OCI-LY3 (cell line): ENCODE measurements around the gene PSPH.
A peak's percentile ranks its signal among the peaks of the same experiment; 100 is the strongest.
"Not testable (repeated sequence)": the region's sequence is repeated elsewhere in the genome, so short reads cannot be mapped to it uniquely, and the experiment has no call there.

Source experiments
- H2AFZ ChIP-seq: fragments of 200-600, 300-600 bp; shearing (Covaris generic); 2 replicates; pipeline ENCODE4 v1.6.0; 2014; ENCODE audit warnings: antibody characterized with exemption, low read depth, low read length
- H3K27ac ChIP-seq: fragments of 200-600, 300-600 bp; sonication (generic); 2 replicates; pipeline ENCODE4 v1.5.1; 2014; ENCODE audit warnings: mild to moderate bottlenecking, low read length, moderate library complexity, mixed read lengths
- H3K27me3 ChIP-seq: fragments of 200-600, 300-600 bp; sonication (generic); 2 replicates; pipeline ENCODE4 v1.6.1; 2014; ENCODE audit warnings: low read depth, low read length, mixed read lengths
- H3K36me3 ChIP-seq: fragments of 200-600, 300-600 bp; sonication (generic); replicated peaks from 2 replicates; pipeline ENCODE3; 2014; ENCODE audit warnings: low read depth, low read length, mixed read lengths
- H3K4me1 ChIP-seq: fragments of 300-600, 200-600 bp; sonication (generic); 2 replicates; pipeline ENCODE4 v1.6.1; 2014; ENCODE audit warnings: low read length, mixed read lengths
- H3K4me2 ChIP-seq: fragments of 200-600, 300-600 bp; sonication (generic); 2 replicates; pipeline ENCODE4 v1.6.1; 2014; ENCODE audit warnings: low read length, mixed read lengths
- H3K4me3 ChIP-seq: fragments of 300-600, 200-600 bp; sonication (generic); 2 replicates; pipeline ENCODE4 v1.5.1; 2014; ENCODE audit warnings: antibody characterized with exemption, mild to moderate bottlenecking, low read length, moderate library complexity
- H3K79me2 ChIP-seq: fragments of 300-600, 200-600 bp; shearing (Covaris generic); 2 replicates; pipeline ENCODE4 v1.6.1; 2014; ENCODE audit warnings: mild to moderate bottlenecking, low read length, mixed read lengths
- H3K9ac ChIP-seq: fragments of 300-600, 200-600 bp; shearing (Covaris generic); 2 replicates; pipeline ENCODE4 v1.6.0; 2014; ENCODE audit warnings: mild to moderate bottlenecking, low read length, moderate library complexity
- H3K9me3 ChIP-seq: fragments of 200-600, 300-600 bp; shearing (Covaris generic); 2 replicates; pipeline ENCODE4 v1.6.1; 2014; ENCODE audit warnings: low read length, mixed read lengths; ENCODE audit not compliant: insufficient read depth
- H4K20me1 ChIP-seq: fragments of 200-600, 300-600 bp; sonication (generic); 2 replicates; pipeline ENCODE4 v1.6.1; 2016; ENCODE audit warnings: low read length, mixed read lengths; ENCODE audit not compliant: insufficient read depth
- EZH2phosphoT487 ChIP-seq: fragments of 200-600 bp; shearing (Covaris generic); IDR thresholded peaks from 2 replicates; pipeline ENCODE4 v1.6.1; 2018; ENCODE audit warnings: antibody characterized with exemption, mixed run types, low read depth
- TF ChIP-seq, protein P1 (sequence below): fragments of 200-600, 300-600 bp; sonication (generic); IDR thresholded peaks from 2 replicates; pipeline ENCODE4 v1.5.1; 2014; ENCODE audit warnings: antibody characterized with exemption, low read length, low read depth

The PSPH gene

DNA sequence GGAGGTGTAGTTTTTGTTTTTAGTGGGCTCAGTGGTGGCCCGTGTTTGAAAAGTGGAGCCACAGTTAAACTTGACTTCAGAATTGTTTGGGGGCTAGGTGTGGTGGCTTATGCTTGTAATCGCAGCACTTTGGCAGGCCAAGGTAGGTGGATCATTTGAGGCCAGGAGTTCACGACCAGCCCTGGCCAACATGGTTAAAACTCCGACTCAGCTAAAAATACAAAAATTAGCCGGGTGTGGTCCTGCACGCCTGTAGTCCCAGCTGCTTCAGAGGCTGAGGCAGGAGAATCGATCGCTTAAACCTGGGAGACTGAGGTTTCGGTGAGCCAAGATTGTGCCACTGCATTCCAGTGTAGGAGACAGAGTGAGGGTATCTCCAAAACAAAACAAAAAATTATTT is 2.1 kb upstream of the PSPH start:
- Histone ChIP-seq H2AFZ (no peak overlapping the region), H4K20me1 (no peaks in the 10 kb centered on the region), H3K4me2 (peak overlapping the region; percentile 91; the same call in 1 of the 2 replicates), H3K9ac (no peak overlapping the region), H3K9me3 (no peaks in the 10 kb centered on the region), H3K36me3 (peaks cover 37% of the 10 kb centered on the region), H3K4me3 (no peak overlapping the region), H3K27me3 (no peaks in the 10 kb centered on the region), H3K79me2 (peaks cover 82% of the 10 kb centered on the region), H3K27ac (no peak overlapping the region), H3K4me1 (peaks cover 44% of the 10 kb centered on the region)
- TF ChIP-seq, protein P1, sequence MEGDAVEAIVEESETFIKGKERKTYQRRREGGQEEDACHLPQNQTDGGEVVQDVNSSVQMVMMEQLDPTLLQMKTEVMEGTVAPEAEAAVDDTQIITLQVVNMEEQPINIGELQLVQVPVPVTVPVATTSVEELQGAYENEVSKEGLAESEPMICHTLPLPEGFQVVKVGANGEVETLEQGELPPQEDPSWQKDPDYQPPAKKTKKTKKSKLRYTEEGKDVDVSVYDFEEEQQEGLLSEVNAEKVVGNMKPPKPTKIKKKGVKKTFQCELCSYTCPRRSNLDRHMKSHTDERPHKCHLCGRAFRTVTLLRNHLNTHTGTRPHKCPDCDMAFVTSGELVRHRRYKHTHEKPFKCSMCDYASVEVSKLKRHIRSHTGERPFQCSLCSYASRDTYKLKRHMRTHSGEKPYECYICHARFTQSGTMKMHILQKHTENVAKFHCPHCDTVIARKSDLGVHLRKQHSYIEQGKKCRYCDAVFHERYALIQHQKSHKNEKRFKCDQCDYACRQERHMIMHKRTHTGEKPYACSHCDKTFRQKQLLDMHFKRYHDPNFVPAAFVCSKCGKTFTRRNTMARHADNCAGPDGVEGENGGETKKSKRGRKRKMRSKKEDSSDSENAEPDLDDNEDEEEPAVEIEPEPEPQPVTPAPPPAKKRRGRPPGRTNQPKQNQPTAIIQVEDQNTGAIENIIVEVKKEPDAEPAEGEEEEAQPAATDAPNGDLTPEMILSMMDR, result no peak
- TF ChIP-seq EZH2phosphoT487, result no peak

- H3K79me2 ChIP-seq, result peaks cover 66% of the 10 kb centered on the region
- peak overlapping the region; percentile 99 for H3K4me3 ChIP-seq
- no peak overlapping the region for H2AFZ ChIP-seq
- no peaks in the 10 kb centered on the region for H3K9me3 ChIP-seq
- no peak for TF ChIP-seq EZH2phosphoT487
- TF ChIP-seq, protein P1, result no peak
- peaks cover 25% of the 10 kb centered on the region for H3K36me3 ChIP-seq
- no peaks in the 10 kb centered on the region for H3K27me3 ChIP-seq
- H3K4me1 ChIP-seq, result peaks cover 40% of the 10 kb centered on the region
- peak overlapping the region; percentile 82 for H3K9ac ChIP-seq
- H3K27ac ChIP-seq, result peak overlapping the region; percentile 55
- H4K20me1 ChIP-seq, result no peaks in the 10 kb centered on the region
- H3K4me2 ChIP-seq, result peak overlapping the region; percentile 81
Observed at GRCh38 chr7:56051053-56051338, 248 bp downstream of the PSPH start.

- peaks cover 43% of the 10 kb centered on the region for H3K79me2 ChIP-seq
- not testable (repeated sequence) for H3K4me2 ChIP-seq, H3K27ac ChIP-seq, H3K4me3 ChIP-seq, H2AFZ ChIP-seq, H3K27me3 ChIP-seq, H3K9me3 ChIP-seq, H4K20me1 ChIP-seq, H3K9ac ChIP-seq, H3K36me3 ChIP-seq
- H3K4me1 ChIP-seq, result peaks cover 20% of the 10 kb centered on the region
Observed at GRCh38 chr7:56048763-56049162, 2.5 kb downstream of the PSPH start.

DNA sequence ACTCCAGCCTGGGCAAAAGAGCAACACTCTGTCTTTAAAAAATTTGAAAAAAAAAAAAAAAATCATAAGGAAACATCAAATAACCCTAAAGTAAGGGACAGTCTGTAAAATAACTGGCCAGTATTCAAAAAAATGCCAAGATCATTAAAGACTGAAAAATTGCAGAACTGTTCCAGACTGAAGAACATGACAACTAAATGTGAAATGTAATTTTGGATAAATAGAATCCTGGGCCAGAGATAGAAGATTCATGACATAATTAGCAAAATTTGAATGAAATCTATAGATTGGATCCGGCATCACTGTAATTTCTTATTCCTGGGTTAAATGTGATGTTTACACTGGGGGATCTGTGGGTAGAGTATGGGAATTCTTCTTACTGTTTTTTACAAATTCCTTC is 3.0 kb downstream of the PSPH start:
- TF ChIP-seq, protein P1, result no peak
- no peak for TF ChIP-seq EZH2phosphoT487
- H3K27ac ChIP-seq, result no peak overlapping the region
- peaks cover 38% of the 10 kb centered on the region for H3K79me2 ChIP-seq
- no peak overlapping the region for H2AFZ ChIP-seq
- peaks cover 5% of the 10 kb centered on the region for H3K36me3 ChIP-seq
- no peak overlapping the region for H3K9ac ChIP-seq
- no peaks in the 10 kb centered on the region for H3K9me3 ChIP-seq
- H4K20me1 ChIP-seq, result no peaks in the 10 kb centered on the region
- H3K27me3 ChIP-seq, result no peaks in the 10 kb centered on the region
- no peak overlapping the region for H3K4me3 ChIP-seq
- H3K4me2 ChIP-seq, result no peak overlapping the region
- peaks cover 15% of the 10 kb centered on the region for H3K4me1 ChIP-seq

GRCh38 chr7:56047446-56048116 is 3.7 kb downstream of the PSPH start:
- H3K27me3 ChIP-seq, H2AFZ ChIP-seq, H3K4me3 ChIP-seq, H3K4me2 ChIP-seq, H3K9me3 ChIP-seq, H3K36me3 ChIP-seq, H3K4me1 ChIP-seq, H3K27ac ChIP-seq, H4K20me1 ChIP-seq, H3K9ac ChIP-seq: not testable (repeated sequence)
- peaks cover 32% of the 10 kb centered on the region for H3K79me2 ChIP-seq
